IgD-negative memory B cell (primary cell): Measurements from ENCODE around the gene ATP2B2. TPM values are rescaled to one million over a fixed set of nuclear protein-coding genes. Genes with fewer than 3 reads are reported as not detected.

Source experiments
- H3K27ac Mint-ChIP-seq, 3 donors: one replicate each; pipeline ENCODE4 v1.8.0; 2020 to 2022; ENCODE audit warnings: mild to moderate bottlenecking in 3 of 3, mixed read lengths in 3 of 3, moderate library complexity in 1 of 3
- H3K27me3 Mint-ChIP-seq: one replicate; pipeline ENCODE4 v1.8.0; 2021; ENCODE audit warnings: mixed read lengths
- H3K36me3 Mint-ChIP-seq: one replicate; pipeline ENCODE4 v1.8.0; 2020; ENCODE audit warnings: mild to moderate bottlenecking, mixed read lengths
- H3K4me1 Mint-ChIP-seq, 3 donors: one replicate each; pipeline ENCODE4 v1.8.0; 2020 to 2022; ENCODE audit warnings: mixed read lengths in 3 of 3, mild to moderate bottlenecking in 1 of 3
- H3K4me3 Mint-ChIP-seq, 4 donors: one replicate each; pipeline ENCODE4 v1.8.0; 2020 to 2022; ENCODE audit warnings: mild to moderate bottlenecking in 4 of 4, mixed read lengths in 4 of 4, moderate library complexity in 3 of 4
- H3K9me3 Mint-ChIP-seq, 3 donors: one replicate each; pipeline ENCODE4 v1.8.0; 2020 to 2021; ENCODE audit warnings: mixed read lengths in 3 of 3, mild to moderate bottlenecking in 1 of 3
- polyA plus RNA-seq: library from polyadenylated mRNA; unstranded; fragments of 300-500 nt; fragmentation: Illumina TruSeq; gene quantifications from one replicate; pipeline ENCODE4 v1.2.3, GENCODE V29; 2021

ATP2B2 gene
- polyA plus RNA-seq, 1 donor from 2014 or later = not detected

- no peak overlapping the region for H3K27ac Mint-ChIP-seq
Observed at GRCh38 chr3:10338164-10338470, 167.3 kb downstream of the ATP2B2 start.

GRCh38 chr3:10337323-10338163 is 167.8 kb downstream of the ATP2B2 start:
- peaks cover 6 to 18% (median 14%) of the 10 kb centered on the region in 3 donors for H3K4me1 Mint-ChIP-seq
- no peak overlapping the region for H3K27ac Mint-ChIP-seq
- H3K27me3 Mint-ChIP-seq = peaks cover 3% of the 10 kb centered on the region
- no peak overlapping the region for H3K4me3 Mint-ChIP-seq
- no peaks in the 10 kb centered on the region for H3K9me3 Mint-ChIP-seq
- H3K36me3 Mint-ChIP-seq = no peaks in the 10 kb centered on the region

More at GRCh38 chr3:10338164-10338470, 167.3 kb downstream of the ATP2B2 start:
- H3K9me3 Mint-ChIP-seq = no peaks in the 10 kb centered on the region
- no peak overlapping the region for H3K4me3 Mint-ChIP-seq
- H3K4me1 Mint-ChIP-seq = peaks cover 2 to 14% (median 13%) of the 10 kb centered on the region in 3 donors
- H3K36me3 Mint-ChIP-seq = no peaks in the 10 kb centered on the region
- H3K27me3 Mint-ChIP-seq = peaks cover 2% of the 10 kb centered on the region

- no peak overlapping the region for H3K27ac Mint-ChIP-seq
- no peak overlapping the region for H3K4me3 Mint-ChIP-seq
- H3K9me3 Mint-ChIP-seq = no peaks in the 10 kb centered on the region
- H3K36me3 Mint-ChIP-seq = no peaks in the 10 kb centered on the region
- H3K4me1 Mint-ChIP-seq = peaks cover 7 to 21% (median 19%) of the 10 kb centered on the region in 3 donors
- peaks cover 3% of the 10 kb centered on the region for H3K27me3 Mint-ChIP-seq
Observed at GRCh38 chr3:10336761-10337160, 168.6 kb downstream of the ATP2B2 start.

DNA sequence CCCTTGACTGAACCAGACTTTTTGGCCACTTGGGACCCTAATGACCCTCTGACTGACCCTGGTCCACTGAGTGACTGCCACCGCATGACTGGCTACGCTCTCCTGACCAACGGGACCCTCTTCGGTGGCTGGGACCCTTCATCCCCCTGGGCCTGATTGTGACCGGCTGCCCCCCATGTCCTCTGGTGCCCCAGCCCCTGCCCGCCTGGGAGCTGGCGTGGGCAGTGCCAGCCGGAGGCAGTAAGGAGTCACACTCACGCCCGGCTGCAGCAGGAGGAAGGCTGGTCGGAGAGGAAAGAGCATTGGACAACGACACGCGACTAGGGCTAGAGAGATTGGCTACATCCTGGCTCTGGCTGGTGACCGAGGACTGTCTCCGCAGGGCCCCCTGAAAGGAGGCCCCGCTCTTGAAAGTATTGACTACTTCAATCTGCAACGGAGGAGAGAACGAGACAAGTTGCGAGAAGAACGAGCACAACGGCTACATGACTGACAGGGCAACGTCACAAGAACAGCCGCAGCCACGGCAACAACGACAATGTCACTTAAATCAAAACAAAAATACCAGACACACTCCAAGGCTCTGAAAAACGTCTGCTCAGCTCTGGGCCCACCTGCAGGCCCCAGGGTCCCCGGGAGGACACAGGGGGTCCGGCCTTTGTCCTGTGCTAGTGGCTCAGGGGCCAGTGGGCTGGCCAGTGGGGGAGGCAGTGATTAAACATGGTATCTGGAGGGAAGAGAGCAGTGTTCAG is 169.3 kb downstream of the ATP2B2 start:
- Mint-ChIP-seq H3K36me3 (no peaks in the 10 kb centered on the region), H3K4me1 (peaks cover 7 to 21% (median 19%) of the 10 kb centered on the region in 3 donors)

DNA sequence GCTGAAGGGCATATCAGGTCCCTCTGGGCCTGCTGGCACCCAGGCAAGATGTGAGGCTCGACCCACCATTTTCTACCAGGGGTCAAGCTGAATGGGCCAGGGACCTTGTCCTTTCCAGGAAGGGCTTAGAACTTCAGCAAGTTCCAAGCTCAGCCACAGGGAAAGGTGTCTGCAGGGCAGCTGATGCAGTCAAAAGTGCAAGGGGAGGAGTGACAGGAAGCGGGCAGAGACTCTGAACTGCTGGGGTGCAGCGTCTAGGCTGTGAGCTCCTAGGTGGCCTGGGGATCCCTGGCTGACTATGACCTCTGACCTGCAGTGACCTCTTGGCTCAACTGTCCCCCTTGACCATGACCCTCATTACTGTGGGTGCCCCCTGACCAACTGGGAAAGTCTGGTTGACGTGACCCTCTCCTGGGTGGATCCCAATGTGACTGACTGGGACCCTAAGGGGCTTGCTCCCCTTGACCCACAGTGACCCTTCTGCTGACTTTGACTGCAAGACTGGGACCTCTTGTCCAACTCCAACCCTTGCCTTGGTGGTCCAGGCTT is 170.1 kb downstream of the ATP2B2 start:
- peaks cover 7 to 21% (median 19%) of the 10 kb centered on the region in 3 donors for H3K4me1 Mint-ChIP-seq
- H3K36me3 Mint-ChIP-seq = no peaks in the 10 kb centered on the region
- no peak overlapping the region for H3K4me3 Mint-ChIP-seq
- H3K27ac Mint-ChIP-seq = no peak overlapping the region
- H3K27me3 Mint-ChIP-seq = peaks cover 3% of the 10 kb centered on the region
- H3K9me3 Mint-ChIP-seq = no peaks in the 10 kb centered on the region

More for the DNA sequence above, 169.3 kb downstream of the ATP2B2 start:
- no peaks in the 10 kb centered on the region for H3K9me3 Mint-ChIP-seq
- H3K4me3 Mint-ChIP-seq = no peak overlapping the region
- peak overlapping the region in 1 of 3 donors; percentile 82 for H3K27ac Mint-ChIP-seq
- peaks cover 3% of the 10 kb centered on the region for H3K27me3 Mint-ChIP-seq

- Mint-ChIP-seq H3K27me3 (peaks cover 5% of the 10 kb centered on the region), H3K9me3 (no peaks in the 10 kb centered on the region), H3K27ac (no peak overlapping the region), H3K4me3 (no peak overlapping the region), H3K36me3 (no peaks in the 10 kb centered on the region), H3K4me1 (peaks cover 7 to 21% (median 19%) of the 10 kb centered on the region in 3 donors)
Observed at GRCh38 chr3:10334459-10334858, 170.9 kb downstream of the ATP2B2 start.

DNA sequence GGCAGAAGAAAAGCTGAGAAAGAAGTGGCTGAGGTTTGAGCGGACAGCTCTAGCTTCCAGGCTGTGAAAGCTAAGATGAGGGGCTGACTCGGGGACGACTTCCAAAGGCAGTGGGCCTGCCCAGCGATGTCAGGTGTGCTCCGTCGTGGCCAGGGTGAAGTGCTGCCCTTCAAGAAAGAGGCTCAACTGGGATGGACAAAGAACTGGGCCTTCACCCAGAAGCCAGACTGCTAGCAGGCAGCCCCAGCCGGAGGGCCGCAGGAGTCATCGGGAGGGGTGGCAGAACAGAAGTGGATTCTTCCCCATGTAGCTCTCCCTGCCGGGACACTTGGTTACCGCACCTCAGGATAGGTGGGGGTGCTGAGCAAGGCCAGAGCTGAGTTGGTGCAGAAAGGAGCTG is 171.3 kb downstream of the ATP2B2 start:
- peak overlapping the region in 1 of 3 donors; percentile 77 for H3K27ac Mint-ChIP-seq
- no peaks in the 10 kb centered on the region for H3K36me3 Mint-ChIP-seq
- H3K9me3 Mint-ChIP-seq = no peaks in the 10 kb centered on the region
- peaks cover 6% of the 10 kb centered on the region for H3K27me3 Mint-ChIP-seq
- peaks cover 7 to 21% (median 19%) of the 10 kb centered on the region in 3 donors for H3K4me1 Mint-ChIP-seq
- no peak overlapping the region for H3K4me3 Mint-ChIP-seq

GRCh38 chr3:10333349-10333650 is 172.1 kb downstream of the ATP2B2 start:
- H3K9me3 Mint-ChIP-seq = no peaks in the 10 kb centered on the region
- peaks cover 7 to 21% (median 19%) of the 10 kb centered on the region in 3 donors for H3K4me1 Mint-ChIP-seq
- no peak overlapping the region for H3K4me3 Mint-ChIP-seq
- peak overlapping the region in 2 of 3 donors; percentile 67 to 77 for H3K27ac Mint-ChIP-seq
- H3K36me3 Mint-ChIP-seq = no peaks in the 10 kb centered on the region
- H3K27me3 Mint-ChIP-seq = peaks cover 9% of the 10 kb centered on the region

- Mint-ChIP-seq H3K27me3 (peaks cover 9% of the 10 kb centered on the region), H3K27ac (peak overlapping the region in 2 of 3 donors; percentile 39 to 77), H3K4me3 (peak overlapping the region in 1 of 4 donors; percentile 58), H3K36me3 (no peaks in the 10 kb centered on the region), H3K9me3 (no peaks in the 10 kb centered on the region), H3K4me1 (peaks cover 7 to 21% (median 19%) of the 10 kb centered on the region in 3 donors)
Observed at GRCh38 chr3:10332481-10333348, 172.7 kb downstream of the ATP2B2 start.

- Mint-ChIP-seq H3K4me3 (no peak overlapping the region), H3K27ac (no peak overlapping the region), H3K4me1 (peaks cover 7 to 21% (median 19%) of the 10 kb centered on the region in 3 donors), H3K36me3 (no peaks in the 10 kb centered on the region), H3K9me3 (no peaks in the 10 kb centered on the region), H3K27me3 (peaks cover 18% of the 10 kb centered on the region)
Observed at GRCh38 chr3:10331320-10331719, 174.1 kb downstream of the ATP2B2 start.

DNA sequence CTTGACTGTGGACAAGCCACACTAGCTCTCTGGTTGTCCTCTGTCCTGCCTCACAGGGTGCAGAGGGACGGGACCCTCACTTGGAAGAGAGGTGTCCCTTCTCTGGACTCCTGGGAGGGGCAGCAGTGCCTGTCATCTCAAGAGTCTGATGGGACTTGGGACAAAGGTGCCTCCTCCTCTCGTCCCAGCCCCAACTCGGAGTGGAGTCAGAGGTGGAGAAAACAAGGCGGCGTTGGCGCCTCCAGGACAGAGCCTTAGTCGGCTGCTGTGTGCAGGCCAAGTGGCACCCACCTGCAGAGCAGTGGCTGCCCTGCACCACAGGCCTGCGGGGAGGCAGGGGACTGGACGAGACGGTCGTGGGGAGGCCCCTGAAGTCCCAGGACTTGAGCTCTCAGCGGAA is 175.1 kb downstream of the ATP2B2 start:
- Mint-ChIP-seq H3K4me3 (no peak overlapping the region), H3K9me3 (no peaks in the 10 kb centered on the region), H3K36me3 (no peaks in the 10 kb centered on the region), H3K27ac (no peak overlapping the region), H3K27me3 (peaks cover 19% of the 10 kb centered on the region), H3K4me1 (peaks cover 7 to 19% (median 19%) of the 10 kb centered on the region in 3 donors)

- Mint-ChIP-seq H3K27ac (peak overlapping the region in 1 of 3 donors; percentile 57), H3K9me3 (no peaks in the 10 kb centered on the region), H3K4me1 (peaks cover 5 to 14% (median 12%) of the 10 kb centered on the region in 3 donors), H3K36me3 (peaks cover 1% of the 10 kb centered on the region), H3K4me3 (no peak overlapping the region), H3K27me3 (peaks cover 19% of the 10 kb centered on the region)
Observed at GRCh38 chr3:10329495-10330015, 175.8 kb downstream of the ATP2B2 start.

- Mint-ChIP-seq H3K27me3 (peaks cover 19% of the 10 kb centered on the region), H3K27ac (peak overlapping the region in 1 of 3 donors; percentile 27), H3K9me3 (no peaks in the 10 kb centered on the region), H3K4me3 (peak overlapping the region in 1 of 4 donors; percentile 68), H3K36me3 (peaks cover 1% of the 10 kb centered on the region), H3K4me1 (peaks cover 5 to 12% (median 8%) of the 10 kb centered on the region in 3 donors)
Observed at GRCh38 chr3:10328460-10329071, 176.8 kb downstream of the ATP2B2 start.

DNA sequence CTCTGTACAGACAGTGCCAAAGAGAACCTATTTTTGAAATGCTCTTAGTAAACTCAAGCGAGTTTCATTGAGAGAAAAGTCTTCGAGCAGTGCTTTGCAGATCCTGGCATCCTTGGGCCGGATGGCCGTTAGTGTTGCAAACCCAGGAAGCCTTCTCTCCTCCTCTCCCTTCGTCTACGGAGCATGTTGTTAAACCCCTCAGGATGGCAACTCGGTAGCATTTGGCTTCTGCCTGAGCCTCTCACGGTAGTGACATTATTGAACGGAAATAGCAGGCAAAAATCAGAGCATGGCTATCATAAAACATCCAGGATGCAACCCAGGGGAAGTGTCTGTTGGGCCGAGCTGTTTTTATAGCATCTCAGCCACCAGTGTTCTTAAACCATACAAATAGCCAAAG is 177.8 kb downstream of the ATP2B2 start:
- Mint-ChIP-seq H3K4me3 (no peak overlapping the region), H3K36me3 (peaks cover 1% of the 10 kb centered on the region), H3K9me3 (no peaks in the 10 kb centered on the region), H3K27ac (no peak overlapping the region), H3K4me1 (peaks cover 2 to 5% (median 4%) of the 10 kb centered on the region in 3 donors), H3K27me3 (peaks cover 17% of the 10 kb centered on the region)
